Erythroblast (primary cell): ENCODE measurements around the gene XG.
"Not testable (repeated sequence)": the region's sequence is repeated elsewhere in the genome, so short reads cannot be mapped to it uniquely, and the experiment has no call there.

Experiments
- GATA1 ChIP-seq: IDR thresholded peaks from 2 replicates; pipeline ENCODE4 v1.6.1; 2011; ENCODE audit warnings: low read depth, mild to moderate bottlenecking, control low read depth, low read length, moderate library complexity
- POLR2A ChIP-seq: IDR thresholded peaks from 2 replicates; pipeline ENCODE4 v1.6.1; 2011; ENCODE audit warnings: mild to moderate bottlenecking, low read length

DNA sequence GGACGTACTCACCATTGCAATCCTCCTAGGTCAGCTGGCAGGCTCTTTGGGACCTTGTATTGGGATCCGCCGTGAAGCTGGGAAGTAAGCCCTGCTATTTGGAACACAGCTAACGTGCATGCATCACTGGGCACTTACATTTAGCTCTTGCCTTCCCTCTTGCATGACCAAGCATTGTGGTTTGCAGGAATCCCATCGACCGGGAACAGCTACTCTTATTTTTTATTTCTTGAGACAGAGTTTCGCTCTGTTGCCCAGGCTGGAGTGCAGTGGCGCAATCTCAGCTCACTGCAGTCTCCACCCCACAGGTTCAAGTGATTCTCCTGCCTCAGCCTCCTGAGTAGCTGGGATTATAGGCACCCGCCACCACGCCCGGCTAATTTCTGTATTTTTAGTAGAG is 24.6 kb upstream of the XG start:
- TF ChIP-seq POLR2A, GATA1: not testable (repeated sequence)
